ENCODE measurements around the gene FBF1.
"Not testable (repeated sequence)": the region's sequence is repeated elsewhere in the genome, so short reads cannot be mapped to it uniquely, and the experiment has no call there.

The FBF1 gene

DNA sequence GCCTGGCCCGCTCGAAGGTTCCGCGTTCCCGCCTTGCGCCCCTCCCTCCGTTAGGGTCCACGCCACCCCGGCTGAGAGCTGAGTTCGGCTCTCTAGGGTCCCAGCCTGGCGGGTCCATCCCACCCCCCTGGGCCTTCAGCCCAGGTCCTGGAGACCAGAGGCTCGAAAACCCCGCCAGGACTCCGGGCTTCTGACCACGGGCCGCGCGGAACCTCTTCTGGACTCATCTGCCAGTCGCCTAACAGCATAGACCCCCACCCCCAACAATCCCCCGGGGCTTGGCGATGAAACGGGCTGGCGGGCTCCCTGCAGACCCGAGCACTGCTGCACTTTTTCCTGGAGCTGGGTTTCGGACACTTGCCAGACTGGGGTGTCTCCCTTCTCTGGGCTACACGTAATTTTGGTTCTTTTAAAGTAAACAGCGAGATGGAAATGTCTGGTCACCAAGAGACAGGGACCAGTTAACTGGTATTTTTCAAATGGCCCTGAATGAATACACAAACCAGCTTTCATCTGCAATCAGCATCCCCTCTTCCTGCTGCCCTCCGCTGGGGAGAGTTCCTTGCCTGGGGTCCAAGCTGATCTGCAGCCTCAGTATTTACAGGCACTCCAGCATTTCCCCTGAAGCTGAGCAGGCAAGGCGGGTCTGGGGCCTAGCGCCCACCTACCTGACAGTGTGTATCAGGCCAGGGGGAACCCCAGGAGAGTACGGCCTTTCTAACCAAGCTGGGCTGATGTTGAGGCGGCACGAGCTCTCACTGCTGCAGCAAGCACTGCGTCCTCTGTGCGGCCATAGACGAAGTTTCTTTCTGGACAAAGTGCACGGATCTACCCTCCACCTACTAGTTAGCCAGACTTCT is 43.5 kb downstream of the FBF1 start:
- in situ Hi-C loops (cut with MboI; ENCODE audit: low sequenced_read_pairs) = no loop called here

DNA sequence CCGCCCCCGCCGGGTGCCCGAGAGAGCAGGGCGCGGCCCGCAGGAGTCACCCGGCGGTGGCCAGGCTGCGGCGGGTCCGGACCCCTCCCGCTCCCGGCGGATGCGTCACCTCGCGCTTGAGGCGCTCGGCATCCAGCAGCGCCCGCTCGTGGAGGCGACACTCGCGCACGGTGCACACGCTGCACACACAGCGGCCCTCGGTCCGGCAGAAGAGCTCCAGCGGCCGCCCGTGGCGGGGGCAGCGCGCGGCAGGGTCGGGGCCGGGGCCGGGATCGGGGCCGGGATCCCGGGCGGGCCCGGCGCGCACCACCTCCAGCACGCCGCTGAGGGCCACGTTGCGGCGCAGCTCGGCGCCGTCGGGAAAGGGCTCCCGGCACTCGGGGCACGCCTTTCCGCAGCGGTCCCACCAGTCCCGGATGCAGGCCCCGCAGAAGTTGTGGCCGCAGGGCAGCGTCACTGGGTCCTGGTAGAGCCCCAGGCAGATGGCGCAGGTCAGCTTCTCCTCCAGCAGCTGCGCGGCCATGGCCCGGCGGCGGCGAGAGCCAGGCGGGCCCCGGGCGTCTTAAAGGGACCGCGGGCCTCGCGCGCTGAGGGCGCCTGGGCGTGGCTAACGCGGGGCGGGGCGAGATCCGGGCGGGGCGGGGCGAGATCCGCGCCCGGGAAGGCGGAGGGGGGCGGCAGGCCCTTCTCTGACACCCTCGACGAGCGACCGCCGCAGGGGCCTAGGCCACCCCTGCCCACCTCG is 44.3 kb downstream of the FBF1 start, which contains the start of gene TRIM65:
Gene TRIM65, minus strand, starts transcription at position 537 of the 745 bp plus-strand sequence. Its CDS starts 14 bp downstream, at position 523.
- in situ Hi-C loops (cut with MboI; ENCODE audit: low sequenced_read_pairs) = no loop called here

DNA sequence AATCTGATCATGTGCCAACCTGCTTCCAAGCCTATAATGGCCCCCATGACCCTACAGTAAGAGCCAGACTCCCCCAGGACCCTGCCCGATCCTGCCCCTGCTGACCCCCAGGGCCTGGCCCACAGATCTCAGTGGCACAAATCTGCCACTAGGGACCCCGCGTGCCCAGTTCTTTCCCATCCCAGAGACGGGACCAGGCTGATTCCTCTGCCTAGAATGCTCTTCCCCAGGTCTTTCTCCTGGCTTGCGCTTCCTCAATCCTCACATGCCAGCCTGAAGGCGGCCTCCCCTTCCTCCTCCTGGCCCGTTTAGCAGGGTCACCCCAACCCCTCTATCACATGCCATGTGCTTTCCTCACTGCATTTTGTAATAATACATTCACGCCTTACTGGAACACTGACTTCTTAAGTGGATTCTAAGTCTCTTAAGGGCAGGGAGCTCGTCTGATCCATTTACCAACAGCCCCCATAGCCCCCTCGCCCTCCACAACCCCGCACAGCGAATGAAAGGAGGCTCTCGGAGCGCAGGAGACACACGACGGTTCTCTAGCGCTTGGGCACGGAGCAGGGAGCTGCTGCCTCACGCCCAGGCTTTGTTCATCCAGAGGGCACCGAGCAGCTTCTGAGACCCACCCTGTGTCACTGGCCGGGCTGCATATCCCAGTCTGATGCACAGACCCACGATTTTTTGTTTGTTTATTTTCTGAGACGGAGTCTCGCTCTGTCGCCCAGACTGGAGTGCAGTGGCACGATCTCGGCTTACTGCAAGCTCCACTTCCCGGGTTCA is 45.3 kb downstream of the FBF1 start:
- in situ Hi-C loops (cut with MboI; ENCODE audit: low sequenced_read_pairs) = no loop called here

DNA sequence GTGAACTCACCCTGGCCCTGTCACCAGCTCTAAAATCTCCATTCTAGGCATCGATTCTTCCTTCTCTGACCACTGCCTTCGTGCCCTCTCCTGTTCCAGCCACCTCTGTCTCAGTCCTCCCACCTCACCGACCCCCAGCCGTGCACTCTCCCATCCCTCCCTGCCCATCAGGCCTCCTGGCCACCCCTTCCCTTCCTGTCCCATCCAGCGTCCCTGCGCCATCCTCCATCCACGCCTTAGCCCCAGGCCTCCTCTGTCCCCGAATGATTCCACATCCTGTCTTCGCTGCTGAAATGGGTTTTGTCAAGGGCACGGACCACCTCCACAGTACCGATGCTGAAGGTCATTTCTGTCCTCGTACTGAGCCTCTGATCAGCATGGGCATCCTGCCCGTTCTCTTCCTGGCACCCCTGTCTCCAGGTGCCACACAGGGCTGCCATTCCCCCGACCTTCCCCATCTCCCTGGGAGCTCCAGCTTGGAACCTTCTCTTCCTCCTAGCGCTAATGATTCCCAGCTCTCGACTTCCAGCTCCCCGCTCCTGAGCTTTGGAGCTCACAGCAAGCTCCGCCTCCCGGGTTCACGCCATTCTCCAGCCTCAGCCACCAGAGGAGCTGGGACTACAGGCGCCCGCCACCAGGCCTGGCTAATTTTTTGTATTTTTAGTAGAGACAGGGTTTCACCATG is 46.7 kb downstream of the FBF1 start:
- in situ Hi-C loops (cut with MboI; ENCODE audit: low sequenced_read_pairs) = no loop called here

DNA sequence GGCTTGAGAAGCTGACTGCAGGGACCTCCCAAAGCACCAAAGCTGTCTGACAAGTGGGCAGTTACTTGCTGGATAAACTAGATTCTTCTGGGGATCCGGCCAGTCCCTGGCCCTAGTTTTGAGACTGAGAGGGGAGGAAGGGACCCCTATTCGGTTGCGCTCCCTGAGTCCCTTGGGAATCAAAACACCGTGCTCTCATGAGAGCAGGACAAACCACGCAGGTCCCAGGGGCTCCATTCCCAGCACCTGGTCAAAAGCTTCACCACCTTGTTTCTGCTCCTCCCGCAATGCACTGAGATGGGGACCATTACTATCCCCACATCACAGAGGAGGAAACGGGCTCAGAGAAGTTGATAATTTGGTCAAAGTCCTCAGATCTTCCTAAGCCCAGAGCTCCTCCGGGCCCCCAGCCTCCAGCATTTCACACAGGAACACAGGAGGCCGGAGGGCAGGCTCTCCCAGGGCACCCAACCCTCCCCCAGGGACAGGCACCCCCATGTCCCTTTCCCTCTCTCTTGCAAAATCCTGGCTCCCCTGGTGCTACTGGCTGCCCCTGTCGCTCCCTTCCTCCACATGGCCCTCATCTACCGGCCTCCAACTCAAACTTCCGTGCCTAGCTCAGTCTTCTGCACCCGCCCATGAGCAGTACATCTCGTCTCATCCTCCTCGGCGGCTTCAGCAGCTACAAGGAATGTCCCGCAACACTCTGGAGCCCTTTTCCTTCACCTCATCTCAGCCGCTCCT is 47.4 kb downstream of the FBF1 start:
- in situ Hi-C loops (cut with MboI; ENCODE audit: low sequenced_read_pairs) = no loop called here

DNA sequence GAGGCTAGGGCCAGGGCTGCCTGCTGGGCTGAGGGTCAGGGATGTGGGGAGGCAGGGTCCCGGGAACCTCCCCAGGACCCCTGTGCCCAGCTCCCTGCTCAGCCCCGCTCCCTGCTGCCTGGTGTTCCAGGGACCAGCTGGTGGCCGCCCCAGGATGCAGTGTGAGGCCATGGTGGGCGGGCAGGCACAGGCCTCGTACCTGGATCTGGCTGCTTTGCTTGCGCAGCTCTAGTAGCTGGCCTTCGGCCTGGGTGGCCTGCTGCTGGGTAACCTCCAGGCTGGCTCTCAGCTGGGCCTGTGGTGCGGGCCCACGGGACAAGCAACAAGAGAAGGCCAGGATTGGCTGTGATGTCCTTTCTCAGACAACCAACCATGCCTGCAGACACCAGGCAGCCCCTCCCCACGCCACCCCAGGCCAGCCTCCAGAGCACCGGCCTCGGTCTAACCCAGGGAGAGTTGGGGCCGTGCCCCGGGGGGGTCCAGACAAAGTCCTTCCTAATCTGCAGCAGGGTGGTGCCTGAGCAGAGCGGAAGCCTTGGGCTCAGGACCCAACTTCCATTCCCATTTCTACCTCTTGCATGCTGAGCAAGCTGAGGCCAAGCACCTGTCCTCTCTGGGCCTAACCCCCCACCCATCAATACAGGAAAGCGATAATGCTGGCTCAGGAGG is 48.2 kb downstream of the FBF1 start:
- in situ Hi-C loops (cut with MboI; ENCODE audit: low sequenced_read_pairs) = no loop called here

DNA sequence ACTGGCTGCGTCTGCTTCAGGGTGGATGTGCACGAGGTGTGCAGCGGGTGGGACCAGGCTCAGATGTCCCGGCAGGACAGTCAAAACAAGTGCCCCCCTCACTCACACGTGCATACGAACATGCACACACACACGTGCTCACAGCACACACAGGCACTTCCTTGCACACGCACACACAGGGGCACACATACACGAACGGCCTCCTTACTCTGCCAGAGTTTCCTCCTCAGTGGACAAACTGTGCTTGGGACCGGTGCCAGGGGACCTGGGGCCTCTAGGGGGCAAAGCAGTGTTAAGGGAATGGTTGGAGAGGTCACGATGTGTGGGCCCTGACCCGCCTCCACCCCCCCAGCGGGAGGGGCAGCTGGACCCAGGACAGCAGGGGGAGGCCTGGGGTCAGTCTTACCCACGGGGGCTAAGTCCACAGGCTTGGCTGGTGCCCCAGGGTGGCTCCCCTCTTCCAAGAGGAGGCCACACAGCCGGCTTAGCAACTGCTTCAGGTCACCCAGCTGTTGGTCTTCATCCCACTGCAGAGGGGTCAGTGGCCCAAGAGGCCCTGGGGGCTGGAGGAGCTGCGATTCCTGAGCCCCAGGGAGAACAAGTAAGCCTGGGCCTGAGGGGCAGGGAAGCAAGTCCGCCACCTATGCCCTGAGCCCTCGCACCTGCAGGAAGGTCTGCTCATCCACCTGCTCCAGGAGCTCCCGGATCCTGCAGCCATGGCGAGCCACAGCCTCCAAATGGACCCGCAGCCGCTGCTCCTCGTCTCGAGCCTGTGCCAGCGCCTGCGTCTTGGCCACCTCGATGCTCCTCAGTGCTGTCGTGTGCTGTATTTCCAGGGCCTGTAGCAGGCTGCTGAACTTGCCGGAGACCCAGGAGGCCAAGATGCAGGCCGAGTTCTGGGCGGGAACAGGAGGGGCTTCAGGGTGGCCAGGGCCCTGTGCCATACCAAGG is 49.0 kb downstream of the FBF1 start:
- in situ Hi-C loops (cut with MboI; ENCODE audit: low sequenced_read_pairs) = no loop called here

DNA sequence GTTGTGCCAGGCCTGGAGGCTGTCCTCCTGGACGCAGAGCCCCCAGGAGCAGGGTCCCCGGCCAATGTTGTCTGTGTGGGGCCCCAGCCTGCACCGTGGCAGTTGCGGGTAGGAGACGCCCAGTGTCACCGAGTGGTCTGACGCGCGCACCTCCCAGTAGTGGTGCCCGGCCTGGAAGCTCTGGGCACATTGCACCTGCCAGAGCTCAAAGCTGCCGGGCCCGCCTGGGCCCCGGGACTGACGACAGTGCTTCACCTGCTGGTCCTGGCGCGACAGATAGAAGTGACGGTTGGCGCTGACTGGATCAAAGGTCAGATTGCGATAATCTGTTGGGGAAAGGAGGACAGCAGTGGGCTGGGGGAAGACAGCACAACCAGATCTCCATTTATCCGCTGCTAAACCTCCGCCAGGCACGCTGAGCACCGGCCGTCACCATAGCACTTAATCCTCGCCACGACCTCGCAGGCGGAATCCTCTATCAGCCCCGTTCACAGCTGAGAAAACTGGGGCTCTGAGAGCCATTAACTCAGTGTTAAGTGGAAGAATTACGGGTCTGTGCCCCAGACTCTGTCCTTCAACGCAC is 49.7 kb downstream of the FBF1 start:
- in situ Hi-C loops (cut with MboI; ENCODE audit: low sequenced_read_pairs) = no loop called here

DNA sequence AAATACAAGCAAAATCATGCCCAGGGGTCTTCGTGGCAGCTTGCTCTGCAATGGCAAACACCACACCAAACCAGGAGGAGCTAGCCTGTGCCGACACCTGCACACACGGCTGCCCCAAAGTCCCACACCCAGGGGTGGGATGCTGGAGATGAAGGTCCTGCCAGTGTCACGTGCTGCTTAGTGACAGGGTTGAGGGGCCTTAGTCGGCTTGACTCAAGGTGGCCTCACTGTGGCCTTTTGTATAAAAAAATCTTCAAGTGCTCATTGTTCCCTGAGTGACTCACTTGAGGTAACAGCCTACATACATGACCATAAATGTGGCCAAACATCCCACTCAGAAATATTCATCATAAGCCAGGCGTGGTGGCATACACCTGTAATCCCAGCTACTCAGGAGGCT is 51.4 kb downstream of the FBF1 start:
- in situ Hi-C loops (cut with MboI; ENCODE audit: low sequenced_read_pairs) = no loop called here

DNA sequence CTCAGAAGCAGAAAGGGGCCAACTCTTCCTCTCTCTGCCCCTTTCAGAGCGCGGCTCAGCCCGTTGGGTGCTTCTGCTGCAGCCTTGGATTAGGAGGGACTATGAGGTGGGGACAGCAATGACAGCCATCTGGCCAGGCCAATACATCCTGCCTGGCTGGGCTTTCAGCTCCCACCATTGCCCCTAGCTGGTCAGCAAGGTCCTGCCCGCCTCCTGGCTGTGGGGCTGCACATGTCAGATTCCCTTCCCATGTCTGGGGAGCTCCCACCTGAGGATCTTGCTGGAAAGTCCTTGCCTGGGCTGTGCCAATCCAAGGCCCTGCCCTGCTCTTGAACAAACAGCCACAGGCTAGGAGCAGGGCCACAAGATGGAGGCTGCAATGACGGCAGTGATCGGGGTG is 52.4 kb downstream of the FBF1 start:
- in situ Hi-C loops (cut with MboI; ENCODE audit: low sequenced_read_pairs) = no loop called here

DNA sequence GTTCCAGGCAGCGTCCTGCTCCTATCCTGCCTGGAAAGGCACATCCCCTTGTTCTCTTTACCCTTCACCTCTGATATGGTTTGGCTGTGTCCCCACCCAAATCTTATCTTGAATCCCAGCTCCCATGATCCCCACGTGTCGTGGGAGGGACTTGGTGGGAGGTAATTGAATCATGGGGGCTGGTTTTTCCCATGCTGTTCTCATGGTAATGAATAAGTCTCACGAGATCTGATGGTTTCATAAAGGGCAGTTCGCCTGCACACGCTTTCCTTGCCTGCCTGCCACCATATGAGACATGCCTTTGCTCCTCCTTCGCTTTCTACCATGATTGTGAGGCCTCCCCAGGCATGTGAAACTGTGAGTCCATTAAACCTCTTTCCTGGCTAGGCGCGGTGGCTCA is 55.0 kb downstream of the FBF1 start:
- in situ Hi-C loops (cut with MboI; ENCODE audit: low sequenced_read_pairs) = not testable (repeated sequence)

DNA sequence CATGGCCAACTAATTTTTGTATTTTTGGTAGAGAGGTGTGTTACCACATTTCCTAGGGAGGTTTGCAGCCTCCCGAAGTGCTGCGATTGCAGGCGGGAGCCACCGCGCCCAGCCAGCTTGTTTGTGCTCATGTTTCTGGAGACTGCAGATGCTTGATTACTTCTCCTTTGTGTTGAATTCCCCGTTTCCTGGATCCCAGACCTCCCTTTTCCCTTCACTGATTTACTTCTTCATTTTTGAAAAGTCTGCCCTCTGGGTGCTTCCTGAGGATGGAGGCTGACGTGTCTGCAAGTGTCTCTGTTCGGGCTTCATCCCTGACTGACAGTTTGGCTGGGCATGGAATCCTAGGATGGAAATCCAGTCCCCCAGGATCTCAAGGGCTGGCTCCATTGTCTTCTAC is 55.4 kb downstream of the FBF1 start:
- in situ Hi-C loops (cut with MboI; ENCODE audit: low sequenced_read_pairs) = no loop called here

DNA sequence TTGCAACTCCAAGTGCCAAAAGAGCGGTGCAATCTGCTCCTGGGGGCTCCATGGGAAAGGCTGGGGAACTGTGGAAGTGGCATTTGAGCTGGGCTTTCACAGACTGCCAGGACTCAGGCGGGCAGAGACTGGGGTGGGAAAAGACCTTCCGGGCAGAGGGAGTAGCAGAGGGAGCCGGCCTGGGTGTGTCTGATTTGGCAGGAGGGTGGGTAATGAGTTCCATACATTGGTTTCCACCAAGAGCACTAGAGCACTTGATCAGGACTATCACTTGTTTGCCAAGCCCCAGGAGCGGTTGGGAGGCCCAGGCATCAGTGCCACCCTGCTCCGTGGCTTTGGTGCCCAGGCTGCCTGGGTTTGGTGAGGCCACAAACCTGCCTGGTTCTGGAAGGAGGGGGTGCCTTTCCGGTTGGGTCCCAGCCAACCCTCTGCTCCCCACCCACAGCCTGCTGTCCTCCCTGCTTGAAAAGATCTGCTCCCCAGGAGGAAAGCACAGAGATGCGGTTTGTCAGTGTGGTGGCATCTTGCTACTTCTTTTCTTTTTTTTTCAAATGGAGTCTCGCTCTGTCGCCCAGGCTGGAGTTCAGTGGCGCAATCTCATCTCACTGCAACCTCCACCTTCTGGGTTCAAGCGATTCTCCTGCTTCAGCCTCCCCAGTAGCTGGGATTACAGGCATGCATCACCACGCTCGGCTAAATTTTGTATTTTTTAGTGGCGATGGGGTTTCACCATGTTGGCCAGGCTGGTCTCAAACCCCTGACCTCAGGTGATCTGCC is 59.0 kb downstream of the FBF1 start:
- in situ Hi-C loops (cut with MboI; ENCODE audit: low sequenced_read_pairs) = no loop called here

DNA sequence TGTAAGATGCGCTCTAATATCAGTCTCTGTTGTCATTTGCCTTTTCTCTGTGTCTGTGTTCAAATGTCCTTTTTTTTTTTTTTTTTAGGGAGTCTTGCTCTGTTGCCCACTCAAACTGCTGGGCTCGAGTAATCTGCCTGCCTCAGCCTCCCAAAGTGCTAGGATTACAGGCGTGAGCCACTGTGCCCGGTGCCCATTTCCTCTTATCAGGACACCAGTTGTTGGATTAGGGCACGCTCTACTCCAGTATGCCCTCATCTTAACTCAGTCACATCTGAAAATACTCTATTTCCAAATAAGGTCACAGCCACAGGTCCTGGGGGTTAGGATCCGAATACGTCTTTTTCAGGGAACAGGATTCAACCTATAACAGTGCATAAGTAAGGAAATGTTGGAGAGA is 60.6 kb downstream of the FBF1 start:
- in situ Hi-C loops (cut with MboI; ENCODE audit: low sequenced_read_pairs) = no loop called here

DNA sequence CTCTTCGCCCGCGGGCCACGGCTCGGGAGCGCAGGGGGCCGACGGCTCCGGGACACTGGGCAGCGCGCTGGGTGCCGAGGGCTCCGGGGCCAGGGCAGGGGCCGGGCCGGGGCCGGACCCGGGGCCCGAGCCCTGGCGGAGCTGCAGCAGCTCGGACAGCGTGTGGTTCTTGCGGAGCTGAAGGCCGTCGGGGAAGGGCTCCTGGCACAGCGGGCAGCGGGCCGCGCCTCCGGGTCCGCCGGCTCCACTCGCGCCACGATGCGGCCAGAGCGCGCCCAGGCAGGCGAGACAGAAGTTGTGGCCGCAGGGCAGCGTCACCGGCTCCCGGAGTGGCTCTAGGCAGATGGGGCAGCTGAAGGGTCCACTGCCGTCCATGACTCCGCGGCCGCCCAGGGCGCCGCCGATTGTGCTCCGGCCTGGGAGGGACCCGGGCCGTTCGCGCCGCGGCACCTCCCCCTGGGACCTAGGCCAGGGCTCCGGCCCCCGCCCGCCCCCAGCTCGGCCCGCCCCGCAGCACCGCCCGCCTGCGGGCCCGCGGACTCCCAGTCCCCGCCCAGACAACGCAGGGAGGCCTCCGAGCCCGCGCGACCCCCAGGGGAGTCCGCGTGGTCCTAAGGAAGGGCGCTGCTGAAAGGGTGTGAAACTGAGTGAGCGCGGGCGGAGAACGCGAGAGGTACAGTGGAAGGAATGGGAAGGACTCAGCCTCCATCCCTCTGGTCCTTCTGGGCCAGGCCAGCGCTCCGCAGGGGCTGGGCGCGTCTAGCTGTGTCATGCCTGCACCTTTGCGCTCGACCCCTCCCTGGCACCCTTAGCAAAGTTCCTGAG is 62.5 kb downstream of the FBF1 start, which contains the start of gene TRIM47:
Gene TRIM47, minus strand, starts transcription at position 408 of the 825 bp plus-strand sequence. Its CDS starts 33 bp downstream, at position 375.
- in situ Hi-C loops (cut with MboI; ENCODE audit: low sequenced_read_pairs) = no loop called here

DNA sequence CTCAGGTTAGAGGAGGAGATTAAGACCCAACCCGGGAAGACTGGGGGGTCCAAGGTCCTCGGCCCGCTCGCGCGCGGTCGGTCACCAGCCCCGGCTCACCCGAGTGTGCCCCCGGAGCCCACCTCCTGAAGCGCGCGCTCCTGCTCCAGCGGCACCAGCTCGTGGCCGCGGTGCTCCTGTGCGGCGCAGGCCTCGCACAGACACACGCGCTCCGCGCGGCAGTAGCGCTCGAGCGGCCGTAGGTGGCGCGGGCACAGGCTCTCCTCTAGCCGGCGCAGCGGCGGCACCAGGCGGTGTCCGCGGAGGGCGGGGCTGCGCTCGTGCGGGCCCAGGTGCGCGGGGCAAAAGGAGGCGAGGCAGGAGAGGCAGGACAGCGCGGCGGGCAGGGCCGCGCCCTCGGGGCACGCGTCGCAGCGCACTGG is 63.1 kb downstream of the FBF1 start:
- in situ Hi-C loops (cut with MboI; ENCODE audit: low sequenced_read_pairs) = no loop called here
